ENCODE data around the gene FAM193A.
"Not testable (repeated sequence)": the region's sequence is repeated elsewhere in the genome, so short reads cannot be mapped to it uniquely, and the experiment has no call there.

Gene FAM193A

DNA sequence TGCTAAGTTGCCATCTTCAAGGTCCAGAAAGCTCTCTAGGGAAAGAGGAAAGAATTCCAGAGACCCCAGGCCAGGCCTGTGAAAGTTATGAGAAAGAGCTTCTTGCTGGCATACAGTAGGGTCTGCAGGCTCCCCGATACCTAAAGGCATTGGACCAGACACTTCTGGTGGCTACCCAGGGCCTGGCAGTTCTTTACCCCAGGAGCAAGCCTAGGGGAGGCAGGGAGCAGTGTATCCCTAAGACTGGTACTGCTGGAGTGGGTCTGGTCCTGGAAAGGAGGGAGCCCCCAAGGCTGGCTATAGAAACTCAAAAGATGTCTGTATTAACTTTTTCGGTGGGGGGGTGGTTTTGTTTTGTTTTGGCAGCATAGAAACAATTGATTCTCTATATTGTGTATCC is 19.8 kb upstream of the FAM193A start:
- no peak for DNase-seq (ENCODE audit: low spot score)

DNA sequence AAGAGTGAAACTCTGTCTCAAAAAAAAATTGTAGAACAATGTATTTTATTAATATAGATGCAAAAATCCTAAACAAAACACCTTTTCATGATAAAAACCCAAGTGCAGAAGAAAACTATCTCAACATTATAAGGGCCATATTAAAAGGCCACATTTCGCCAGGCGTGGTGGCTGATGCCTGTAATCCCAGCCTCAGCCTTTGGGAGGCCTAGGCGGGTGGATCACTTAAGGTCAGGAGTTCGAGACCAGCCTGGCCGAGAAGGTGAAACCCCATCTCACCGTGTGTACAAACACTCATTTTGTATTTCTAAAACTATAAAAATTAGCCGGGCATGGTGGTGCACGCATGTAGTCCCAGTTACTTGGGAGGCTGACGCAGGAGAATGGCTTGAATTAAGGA is 9.9 kb upstream of the FAM193A start:
- no peak for DNase-seq (ENCODE audit: low spot score)

DNA sequence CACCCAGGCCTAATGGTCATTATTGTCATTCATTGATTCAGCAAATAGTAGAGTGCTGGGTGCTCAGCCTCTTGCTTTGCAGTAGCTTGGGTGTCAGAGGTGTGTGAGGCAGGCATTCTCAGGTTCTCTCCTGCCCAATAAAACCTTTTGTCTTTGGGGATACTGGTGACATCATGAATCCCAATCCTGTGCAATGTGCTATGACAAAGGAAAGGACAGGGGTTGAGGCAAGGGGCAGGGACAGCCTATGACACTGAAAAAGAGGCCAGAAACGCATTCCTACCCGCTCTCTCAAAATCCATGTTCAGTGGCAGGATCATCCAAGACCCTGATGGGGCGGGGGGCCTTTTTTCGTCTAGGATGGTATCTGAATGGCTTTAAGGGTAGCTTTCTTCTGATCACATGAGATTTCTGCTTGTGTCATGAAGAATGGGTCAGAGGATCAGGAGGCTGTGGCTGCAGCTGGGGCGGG is 1.5 kb upstream of the FAM193A start:
- no peak for DNase-seq (ENCODE audit: low spot score)

DNA sequence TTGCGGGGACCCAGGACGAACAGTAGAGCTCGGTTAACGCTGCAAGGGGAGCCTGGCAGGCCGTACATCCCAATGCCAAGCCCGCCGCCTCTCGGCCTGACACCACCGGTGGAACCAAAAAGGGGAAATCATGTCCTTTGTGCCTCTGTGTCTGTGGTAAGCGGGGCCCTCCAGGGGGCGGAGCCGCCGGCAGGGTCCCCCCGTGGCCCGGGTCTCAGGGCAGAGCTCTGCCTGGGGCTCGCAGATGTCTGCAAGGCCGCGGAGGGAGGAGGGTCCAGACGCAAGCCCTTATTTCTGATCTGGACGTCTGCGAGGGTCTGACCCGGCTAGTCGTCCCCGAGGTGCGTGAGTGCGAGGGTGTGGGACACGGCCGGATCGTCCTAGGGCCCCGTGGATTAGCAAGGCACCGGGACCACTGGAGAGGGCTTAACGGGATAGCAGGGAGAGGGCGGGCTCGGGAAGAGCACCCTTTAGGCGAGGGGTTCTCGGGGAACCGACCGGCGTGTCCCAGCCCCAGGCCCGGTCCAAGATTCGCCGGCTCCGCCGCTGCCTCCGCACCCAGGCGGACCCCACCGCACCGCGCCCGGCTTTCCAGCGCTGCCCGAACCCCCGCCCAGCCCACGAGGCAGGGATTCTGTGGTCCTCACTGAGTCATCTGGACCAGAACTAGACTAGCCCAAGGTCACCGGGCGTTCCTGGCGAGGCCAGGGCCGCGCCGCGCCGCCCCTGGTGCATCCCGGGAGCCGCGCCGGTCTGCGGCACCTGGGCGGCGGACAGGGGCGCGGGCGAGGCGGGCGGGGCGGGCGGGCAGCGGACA is 863 bp upstream of the FAM193A start:
- peak; percentile 60 for DNase-seq (ENCODE audit: low spot score)

DNA sequence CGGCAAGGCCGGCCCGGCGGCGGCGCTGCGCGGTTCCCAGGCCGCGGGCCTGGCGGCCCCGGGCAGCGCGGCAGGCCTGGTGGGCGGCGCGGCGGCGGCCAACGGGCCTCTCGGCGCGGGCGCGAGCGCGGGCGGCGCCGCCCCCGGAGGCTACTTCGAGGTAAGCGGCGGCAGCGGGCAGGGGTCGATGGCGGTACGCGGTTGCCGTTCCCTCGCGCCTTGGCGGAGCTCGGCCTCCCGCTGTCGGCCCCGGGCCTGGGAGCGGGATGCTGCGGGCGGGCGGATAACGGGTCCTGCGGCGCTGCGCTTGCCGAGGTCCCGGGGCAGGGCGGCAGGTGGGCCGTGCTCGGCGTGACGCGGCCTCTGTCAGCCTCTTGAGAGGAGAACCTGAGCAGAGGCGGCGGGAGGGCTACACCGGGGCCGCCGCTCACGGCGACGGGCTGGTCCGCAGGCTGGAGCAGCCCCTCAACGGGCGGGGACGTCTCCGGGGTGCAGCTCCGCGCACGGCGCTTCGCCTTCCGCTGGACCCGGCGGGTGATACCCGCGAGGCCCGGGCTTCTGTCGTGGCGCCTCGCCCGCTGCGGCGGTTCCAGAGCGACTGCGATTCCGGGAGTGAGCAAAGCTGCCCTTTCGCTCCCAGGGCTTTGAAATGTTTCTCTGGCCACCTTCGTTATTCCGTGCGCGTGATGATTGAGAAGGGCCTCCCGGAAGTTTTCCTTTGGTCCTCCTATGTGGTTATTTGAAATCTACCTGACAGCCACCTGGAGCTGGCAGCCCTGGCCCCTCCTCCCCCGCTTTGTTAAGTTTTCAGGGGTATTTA is 774 bp downstream of the FAM193A start:
- DNase-seq (ENCODE audit: low spot score): peak; percentile 35

DNA sequence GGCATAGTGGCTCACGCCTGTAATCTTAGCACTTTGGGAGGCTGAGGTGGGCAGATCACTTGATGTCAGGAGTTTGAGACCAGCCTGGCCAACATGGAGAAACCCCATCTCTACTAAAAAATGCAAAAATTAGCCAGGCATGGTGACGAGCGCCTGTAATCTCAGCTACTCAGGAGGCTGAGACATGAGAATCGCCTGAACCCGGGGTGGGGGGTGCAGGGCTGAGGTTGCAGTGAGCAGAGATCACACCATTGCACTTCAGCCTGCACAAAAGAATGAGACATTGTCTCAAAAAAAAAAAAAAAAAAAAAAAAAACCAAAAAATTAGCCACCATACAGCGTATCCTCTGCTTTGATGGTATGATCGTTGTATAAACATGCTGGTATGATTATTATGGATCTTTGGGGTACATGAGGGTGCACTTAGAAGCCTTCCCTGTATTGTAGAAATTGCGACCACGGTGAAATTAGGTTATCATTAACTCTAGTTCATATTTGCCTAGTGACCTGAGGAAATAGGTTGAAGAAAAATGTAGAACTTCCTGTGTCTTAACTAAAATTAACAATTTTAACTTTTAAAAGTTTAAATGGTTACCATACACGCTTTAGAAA is 7.2 kb downstream of the FAM193A start:
- DNase-seq (ENCODE audit: low spot score): not testable (repeated sequence)

DNA sequence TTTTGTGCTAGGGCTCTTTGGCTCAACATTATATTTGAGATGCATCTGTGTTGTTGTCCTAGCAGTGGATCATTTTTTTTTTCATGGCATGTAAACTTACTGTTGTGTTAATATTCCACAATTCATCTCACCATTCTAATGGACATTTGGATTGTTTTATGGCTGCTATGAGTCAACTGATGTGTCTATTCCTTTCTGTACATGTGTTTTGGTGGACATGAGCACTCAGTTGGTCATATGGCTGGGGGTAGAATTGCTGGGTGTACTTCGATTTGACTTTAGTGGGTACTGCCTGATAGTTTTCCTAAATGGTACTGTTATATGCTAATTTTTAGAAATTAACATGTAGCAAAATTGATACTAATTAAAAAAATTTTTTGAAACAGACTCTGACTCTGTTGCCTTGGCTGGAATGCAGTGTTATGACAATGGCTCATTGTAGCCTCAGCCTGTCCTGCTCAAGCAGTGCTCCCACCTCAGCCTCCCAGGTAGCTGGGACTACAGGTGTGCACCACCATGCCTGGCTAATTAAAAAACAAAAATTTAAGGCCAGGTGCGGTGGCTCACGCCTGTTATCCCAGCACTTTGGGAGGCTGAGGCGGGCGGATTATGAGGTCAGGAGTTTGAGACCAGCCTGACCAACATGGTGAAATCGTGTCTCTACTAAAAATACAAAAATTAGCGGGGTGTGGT is 9.0 kb downstream of the FAM193A start:
- DNase-seq (ENCODE audit: low spot score): no peak

DNA sequence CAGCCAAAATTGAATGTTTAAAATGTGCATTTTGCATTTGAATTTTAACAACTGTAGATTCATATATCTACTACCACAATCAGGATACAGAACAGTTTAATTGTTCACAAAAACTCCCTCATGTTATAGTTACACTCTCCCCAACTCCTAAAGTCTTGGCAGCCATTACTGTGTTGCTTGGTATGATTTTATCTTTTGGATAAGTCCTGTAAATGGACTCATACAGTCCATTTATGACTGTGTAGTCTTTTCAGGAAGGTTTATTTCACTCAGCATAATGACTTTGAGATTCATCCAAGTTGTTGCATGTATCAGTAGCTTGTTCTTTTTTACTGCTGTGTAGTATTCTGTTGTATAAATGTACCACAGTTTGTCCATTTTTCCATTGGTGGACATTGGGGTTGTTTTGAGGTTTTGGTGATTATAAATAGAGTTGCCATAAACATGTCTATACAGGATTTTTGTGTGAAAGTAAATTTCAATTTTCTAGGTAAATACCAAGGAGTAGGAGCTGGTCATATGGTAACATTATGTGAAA is 9.9 kb downstream of the FAM193A start:
- no peak for DNase-seq (ENCODE audit: low spot score)

DNA sequence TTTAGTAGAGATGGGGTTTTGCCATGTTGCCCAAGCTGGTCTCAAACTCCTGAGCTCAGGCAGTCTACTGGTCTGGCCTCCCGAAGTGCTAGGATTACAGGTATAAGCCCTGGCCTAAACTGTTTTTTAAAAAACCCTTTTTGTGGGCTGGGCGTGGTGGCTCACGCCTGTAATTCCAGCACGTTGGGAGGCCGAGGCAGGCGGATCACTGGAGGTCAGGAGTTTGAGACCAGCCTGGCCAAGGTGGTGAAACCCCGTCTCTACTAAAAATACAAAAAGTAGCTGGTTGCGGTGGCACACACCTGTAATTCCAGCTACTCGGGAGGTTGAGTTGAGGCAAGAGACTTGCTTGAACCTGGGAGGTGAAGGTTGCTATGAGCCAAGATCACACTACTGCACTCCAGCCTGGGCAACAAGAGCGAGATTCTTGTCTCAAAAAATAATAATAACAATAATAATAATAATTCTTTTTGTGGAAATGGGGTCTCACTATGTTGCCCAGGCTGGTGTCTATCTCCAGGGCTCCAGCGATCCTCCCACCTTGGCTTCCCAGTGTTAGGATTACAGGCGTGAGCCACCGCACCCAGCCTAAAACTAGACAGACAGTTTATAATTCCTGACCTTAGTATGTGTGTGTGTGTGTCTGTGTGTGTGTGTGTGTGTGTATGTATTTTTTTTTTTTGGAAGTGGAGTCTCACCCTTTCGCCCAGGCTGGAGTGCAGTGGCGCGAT is 10.7 kb downstream of the FAM193A start:
- not testable (repeated sequence) for DNase-seq (ENCODE audit: low spot score)

DNA sequence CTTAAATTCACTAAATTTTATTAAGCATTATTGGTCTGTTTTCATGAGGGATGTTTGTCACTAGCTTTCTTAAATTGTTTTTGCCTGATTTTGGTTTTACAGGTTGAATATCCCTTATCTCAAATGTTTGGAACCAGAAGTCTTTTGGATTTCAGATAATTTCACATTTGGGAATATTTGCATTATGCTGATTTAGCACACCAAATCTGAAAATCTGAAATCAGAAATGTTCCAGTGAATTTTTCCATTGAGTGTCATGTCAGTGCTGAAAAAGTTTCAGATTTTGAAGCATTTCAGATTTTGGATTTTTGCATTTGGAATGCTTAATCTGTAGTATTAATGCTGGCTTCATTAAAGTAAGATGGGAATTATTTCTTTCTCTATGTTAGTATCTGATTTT is 14.7 kb downstream of the FAM193A start:
- DNase-seq (ENCODE audit: low spot score): no peak

DNA sequence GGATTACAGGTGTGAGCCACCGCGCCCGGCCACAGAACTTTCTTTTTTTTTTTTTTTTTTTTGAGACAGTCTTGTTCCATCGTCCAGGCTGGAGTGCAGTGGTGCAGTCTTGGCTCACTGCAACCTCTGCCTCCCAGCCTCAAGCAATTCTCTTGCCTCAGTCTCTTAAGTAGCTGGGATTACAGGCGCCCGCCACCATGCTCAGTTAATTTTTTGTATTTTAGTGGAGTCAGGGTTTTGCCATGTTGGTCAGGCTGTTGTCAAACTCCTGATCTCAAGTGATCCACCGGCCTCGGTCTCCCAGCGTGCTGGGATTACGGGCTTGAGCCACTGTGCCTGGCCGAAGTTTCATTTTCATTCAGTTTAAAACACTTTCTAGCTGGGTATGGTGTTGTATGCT is 16.4 kb downstream of the FAM193A start:
- no peak for DNase-seq (ENCODE audit: low spot score)

DNA sequence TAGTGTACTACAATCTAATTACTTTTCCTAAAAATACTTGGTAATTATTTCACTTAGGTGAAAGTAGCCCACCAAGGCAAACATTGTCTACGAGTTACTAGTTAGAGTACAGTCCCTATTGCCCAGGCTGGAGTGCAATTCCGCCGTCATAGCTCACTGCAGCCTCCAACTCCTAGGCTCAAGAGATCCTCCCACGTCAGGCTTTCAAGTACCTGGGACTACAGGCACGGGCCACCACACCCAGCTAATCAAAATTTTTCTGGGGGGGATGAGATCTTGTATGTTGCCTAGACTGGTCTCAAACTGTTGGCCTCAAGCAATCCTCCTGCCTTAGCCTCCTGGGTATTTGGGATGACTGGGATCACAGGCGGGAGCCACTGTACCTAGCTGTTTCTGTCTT is 21.9 kb downstream of the FAM193A start:
- no peak for DNase-seq (ENCODE audit: low spot score)

DNA sequence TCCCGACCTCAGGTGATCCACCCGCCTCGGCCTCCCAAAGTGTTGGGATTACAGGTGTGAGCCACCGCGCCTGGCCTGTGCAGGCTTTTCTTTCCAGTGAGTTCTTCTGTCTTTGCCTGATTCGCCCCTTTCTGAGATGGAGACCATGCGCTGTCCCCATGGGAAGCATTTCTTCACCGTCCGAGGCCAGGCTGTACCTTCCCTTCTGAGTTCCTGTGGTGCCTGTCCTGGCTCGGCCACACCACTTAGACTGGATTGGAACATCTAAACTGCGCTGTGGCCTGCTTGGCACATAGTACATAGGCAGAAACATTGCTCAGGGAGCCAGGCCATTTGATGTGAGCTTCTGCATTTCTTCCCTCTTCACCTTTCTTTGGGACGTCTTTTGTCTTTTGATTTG is 23.7 kb downstream of the FAM193A start:
- no peak for DNase-seq (ENCODE audit: low spot score)

DNA sequence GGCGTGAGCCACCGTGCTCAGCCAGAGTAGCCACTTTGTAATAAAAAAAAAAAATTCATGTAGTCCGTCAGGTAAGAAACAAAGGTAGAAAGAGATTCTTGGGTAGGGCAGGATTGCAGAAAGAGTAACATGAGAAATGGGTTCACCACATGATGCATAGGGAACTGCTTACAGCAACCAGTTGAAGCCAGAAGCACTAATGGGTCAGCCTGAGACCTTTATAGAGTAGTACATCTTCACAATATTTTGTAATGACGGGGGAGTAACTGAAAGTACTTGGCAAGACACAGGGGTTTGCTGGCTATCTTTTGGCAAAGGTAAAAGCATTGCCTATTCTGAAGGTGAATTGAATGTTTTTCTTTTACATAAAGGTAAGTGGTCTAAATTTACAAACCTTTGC is 29.1 kb downstream of the FAM193A start:
- DNase-seq (ENCODE audit: low spot score): no peak

DNA sequence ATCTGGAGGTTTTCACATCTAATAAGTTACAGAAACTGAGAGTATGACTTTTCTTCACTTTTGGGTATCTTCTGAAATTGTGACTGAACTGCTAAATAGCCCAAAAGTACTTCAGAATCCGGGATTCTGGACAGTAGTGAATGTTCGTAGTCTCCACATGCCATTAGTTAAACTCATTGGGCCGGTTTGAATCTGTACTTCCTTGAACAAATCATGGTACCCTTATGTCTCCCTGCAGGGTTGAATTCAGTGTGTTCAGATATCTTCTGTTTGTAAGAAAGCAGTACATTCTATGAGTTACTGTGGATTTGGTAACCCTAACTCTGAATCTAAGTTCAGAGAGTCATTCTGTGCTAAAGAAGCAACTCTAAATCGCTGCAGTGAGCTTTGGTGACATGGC is 33.6 kb downstream of the FAM193A start:
- DNase-seq (ENCODE audit: low spot score): no peak

DNA sequence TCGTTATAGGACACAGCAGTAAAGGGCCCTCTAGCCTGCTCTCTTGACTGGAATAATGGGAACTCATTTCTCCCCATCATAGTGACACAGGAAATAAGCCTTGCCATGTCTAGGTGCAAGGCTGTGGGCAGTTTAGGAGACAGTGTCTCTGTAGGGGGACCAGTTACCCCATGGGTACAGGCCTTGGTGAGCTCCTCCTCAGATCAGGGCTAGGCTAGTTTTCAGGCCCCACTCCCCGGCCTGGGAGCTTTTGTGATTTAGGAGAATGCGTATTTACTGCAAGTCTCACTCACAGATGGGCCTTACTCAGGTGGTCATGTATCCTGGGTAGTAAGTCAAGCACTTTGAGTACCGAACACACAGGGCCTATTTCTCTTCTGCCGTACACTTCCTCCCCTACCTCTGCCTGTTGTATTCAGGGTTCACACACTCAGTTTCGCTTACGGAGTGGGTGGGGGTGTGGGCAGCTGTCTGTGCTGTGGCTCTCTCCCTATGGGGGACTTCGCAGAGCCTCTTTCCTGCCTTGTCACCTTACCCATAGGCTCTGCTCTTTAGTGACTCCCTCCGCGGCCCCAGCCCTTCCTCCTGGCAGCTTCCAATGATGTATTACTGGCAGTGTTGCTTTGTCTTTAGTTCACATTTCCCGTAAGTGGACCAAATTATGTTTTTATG is 34.2 kb downstream of the FAM193A start:
- no peak for DNase-seq (ENCODE audit: low spot score)

DNA sequence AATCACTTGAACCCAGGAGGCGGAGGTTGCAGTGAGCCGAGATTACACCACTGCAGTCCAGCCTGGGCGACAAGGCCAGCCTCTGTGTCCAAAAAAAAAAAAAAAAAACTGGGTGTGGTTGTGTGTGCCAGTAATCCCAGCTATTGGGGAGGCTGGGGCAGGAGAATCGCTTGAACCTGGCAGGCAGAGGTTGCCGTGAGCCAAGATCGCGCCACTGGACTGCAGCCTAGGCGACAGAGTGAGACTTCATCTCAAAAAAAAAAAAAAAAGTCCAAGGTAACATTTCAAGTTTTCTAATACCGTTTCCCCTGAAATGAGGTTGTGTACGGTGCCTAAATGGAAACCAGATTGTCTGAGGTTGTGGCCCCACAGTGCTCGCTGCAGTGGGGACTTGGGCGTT is 35.6 kb downstream of the FAM193A start:
- DNase-seq (ENCODE audit: low spot score): no peak

DNA sequence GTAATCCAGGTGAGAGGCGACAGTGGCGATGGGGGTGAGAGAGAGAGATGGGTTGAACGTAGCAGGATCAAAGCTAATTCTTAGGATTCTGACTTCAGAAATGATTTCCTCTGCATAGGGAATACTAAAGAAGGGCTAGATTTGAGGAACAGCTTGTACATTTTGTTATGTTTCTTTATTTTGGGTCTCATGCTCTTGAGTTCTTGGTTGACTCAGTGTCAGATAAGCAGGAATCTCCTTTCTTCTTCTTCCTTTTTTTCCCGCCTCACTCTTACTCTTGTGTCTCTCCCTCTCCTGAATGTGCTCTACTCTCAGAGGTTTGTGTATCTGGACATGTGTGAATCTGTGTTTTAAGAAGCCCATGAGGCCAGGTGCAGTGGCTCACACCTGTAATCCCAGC is 36.4 kb downstream of the FAM193A start:
- no peak for DNase-seq (ENCODE audit: low spot score)

DNA sequence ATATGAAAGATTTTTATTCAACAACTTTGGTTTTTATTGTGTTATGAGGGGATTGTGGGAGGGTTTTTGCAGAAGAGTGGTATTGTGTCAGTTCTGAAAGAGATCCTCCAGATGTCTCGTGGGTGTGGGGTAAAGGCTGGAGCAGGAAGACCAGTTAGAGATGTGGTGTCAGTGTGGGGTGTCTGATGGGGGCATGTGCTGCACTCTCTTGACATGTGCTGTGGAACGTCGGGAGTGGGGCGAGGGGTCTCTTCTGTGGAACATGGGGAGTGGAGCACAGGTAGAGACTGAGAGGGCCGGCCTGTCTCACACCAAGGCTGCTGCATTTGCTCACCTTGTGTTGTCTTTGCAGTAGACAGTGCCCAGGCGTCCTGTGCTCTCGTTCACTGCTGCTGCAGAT is 37.6 kb downstream of the FAM193A start:
- no peak for DNase-seq (ENCODE audit: low spot score)

DNA sequence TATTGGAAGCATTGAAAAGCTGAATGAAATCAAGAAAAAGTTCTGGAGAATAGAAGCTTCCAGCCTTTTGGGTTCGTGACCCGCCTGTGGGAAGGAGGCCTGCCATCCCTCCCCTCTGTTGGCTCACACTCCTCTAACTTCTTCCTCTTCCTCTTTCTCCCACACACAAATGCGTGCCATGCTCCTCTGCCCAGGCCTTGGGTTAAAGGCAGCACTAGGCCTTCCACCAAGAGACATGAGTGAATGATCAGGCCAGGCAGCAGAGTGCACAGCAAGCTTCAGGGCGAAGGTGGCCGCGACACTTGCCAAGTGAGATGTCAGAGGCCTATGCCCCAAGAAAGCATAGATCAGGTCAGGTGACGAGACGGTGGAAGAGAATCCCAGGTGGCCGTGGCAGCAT is 38.4 kb downstream of the FAM193A start:
- no peak for DNase-seq (ENCODE audit: low spot score)

DNA sequence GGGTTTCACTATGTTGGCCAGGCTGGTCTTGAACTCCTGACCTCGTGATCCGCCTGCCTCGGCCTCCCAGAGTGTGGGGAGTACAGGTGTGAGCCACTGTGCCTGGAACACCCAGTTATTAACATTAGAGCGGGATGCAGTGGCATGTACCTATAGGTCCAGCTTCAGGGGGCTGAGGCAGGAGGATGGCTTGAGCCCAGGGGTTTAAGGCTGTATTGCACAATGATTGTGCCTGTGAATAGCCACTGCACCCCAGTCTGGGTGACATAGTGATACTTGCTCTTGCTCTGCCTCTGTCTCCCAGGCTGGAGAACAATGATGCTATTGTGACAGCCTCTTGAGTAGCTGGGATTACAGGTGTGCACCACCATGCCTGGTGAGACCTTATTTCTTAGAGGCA is 39.8 kb downstream of the FAM193A start:
- no peak for DNase-seq (ENCODE audit: low spot score)
